ENCODE data around the gene MIPEP. TPM values are rescaled to one million over a fixed set of nuclear protein-coding genes. Genes with fewer than 3 reads are reported as not detected.

Gene MIPEP
- polyA plus RNA-seq, 1 experiment: 12.4 TPM

- no peak for TF ChIP-seq CTCF (IDR thresholded peaks at IDR 0.05; ENCODE audit: insufficient read depth, low read depth, low read length)
- CTCF ChIA-PET: interaction anchor here (0.6 kb wide), 1 partner anchor 19 kb away, joined by 3 read pairs; no protein-coding TSS in a partner anchor
- DNase-seq (ENCODE audit: low read depth): no peak
- no peaks in the 10 kb centered on the region for H3K27me3 ChIP-seq (ENCODE audit: control insufficient read depth, insufficient read depth, low read length)
- POLR2A ChIA-PET: no interaction called here
- no peak overlapping the region for H3K4me3 ChIP-seq (ENCODE audit: low read depth, low read length)
- H3K36me3 ChIP-seq (ENCODE audit: control insufficient read depth, insufficient read depth, low read length): no peaks in the 10 kb centered on the region
Observed at GRCh38 chr13:23760000-23760399, 129.2 kb downstream of the MIPEP start.

- POLR2A ChIA-PET: no interaction called here
- DNase-seq (ENCODE audit: low read depth): no peak
- no peaks in the 10 kb centered on the region for H3K36me3 ChIP-seq (ENCODE audit: control insufficient read depth, insufficient read depth, low read length)
- no peak for TF ChIP-seq CTCF (IDR thresholded peaks at IDR 0.05; ENCODE audit: insufficient read depth, low read depth, low read length)
- CTCF ChIA-PET: interaction anchor here (1.0 kb wide), 1 partner anchor 131 kb away, joined by 4 read pairs; no protein-coding TSS in a partner anchor
- H3K27me3 ChIP-seq (ENCODE audit: control insufficient read depth, insufficient read depth, low read length): no peaks in the 10 kb centered on the region
- H3K4me3 ChIP-seq (ENCODE audit: low read depth, low read length): no peak overlapping the region
Observed at GRCh38 chr13:23758798-23759527, 130.2 kb downstream of the MIPEP start.

- no peak overlapping the region for H3K4me3 ChIP-seq (ENCODE audit: low read depth, low read length)
- no peak for TF ChIP-seq CTCF (IDR thresholded peaks at IDR 0.05; ENCODE audit: insufficient read depth, low read depth, low read length)
- ChIA-PET CTCF (no interaction called here), POLR2A (no interaction called here)
- no peaks in the 10 kb centered on the region for H3K36me3 ChIP-seq (ENCODE audit: control insufficient read depth, insufficient read depth, low read length)
- no peaks in the 10 kb centered on the region for H3K27me3 ChIP-seq (ENCODE audit: control insufficient read depth, insufficient read depth, low read length)
- no peak for DNase-seq (ENCODE audit: low read depth)
Observed at GRCh38 chr13:23754997-23755396, 134.2 kb downstream of the MIPEP start.

- CTCF ChIA-PET: no interaction called here
- POLR2A ChIA-PET: no interaction called here
- Histone ChIP-seq H3K4me3 (ENCODE audit: low read depth, low read length) (no peak overlapping the region), H3K36me3 (ENCODE audit: control insufficient read depth, insufficient read depth, low read length) (no peaks in the 10 kb centered on the region), H3K27me3 (ENCODE audit: control insufficient read depth, insufficient read depth, low read length) (no peaks in the 10 kb centered on the region)
- no peak for TF ChIP-seq CTCF (IDR thresholded peaks at IDR 0.05; ENCODE audit: insufficient read depth, low read depth, low read length)
- DNase-seq (ENCODE audit: low read depth): no peak
Observed at GRCh38 chr13:23754506-23754905, 134.7 kb downstream of the MIPEP start.

GRCh38 chr13:23753458-23753857, 135.7 kb downstream of the MIPEP start:
- H3K4me3 ChIP-seq (ENCODE audit: low read depth, low read length): no peak overlapping the region
- no peak for TF ChIP-seq CTCF (IDR thresholded peaks at IDR 0.05; ENCODE audit: insufficient read depth, low read depth, low read length)
- no peaks in the 10 kb centered on the region for H3K27me3 ChIP-seq (ENCODE audit: control insufficient read depth, insufficient read depth, low read length)
- H3K36me3 ChIP-seq (ENCODE audit: control insufficient read depth, insufficient read depth, low read length): no peaks in the 10 kb centered on the region
- no peak for DNase-seq (ENCODE audit: low read depth)
- CTCF ChIA-PET: interaction anchor here (1.3 kb wide), 1 partner anchor 8 kb away, joined by 4 read pairs; no protein-coding TSS in a partner anchor
- POLR2A ChIA-PET: no interaction called here

Data from BJ (cell line).